Keratinocyte (primary cell): ENCODE measurements around the gene IPO13. TPM values are rescaled to one million over a fixed set of nuclear protein-coding genes. Genes with fewer than 3 reads are reported as not detected.

Experiments
- DNase-seq: peaks from one replicate; pipeline ENCODE4 v3.0.0-alpha.2; 2011; ENCODE audit warnings: low read depth, missing footprints, low spot score
- FAIRE-seq: peaks from 2 replicates; lab custom pipeline; 2011; peaks lifted over from hg19 to GRCh38; lab: Jason Lieb, UNC
- H2AFZ ChIP-seq: 2 replicates; pipeline ENCODE4 v1.6.0; 2012; ENCODE audit warnings: low read length, control low read depth, inconsistent platforms; ENCODE audit not compliant: control insufficient read depth
- H3K27ac ChIP-seq: 2 replicates; pipeline ENCODE4 v1.5.1; 2011; ENCODE audit warnings: low read length; ENCODE audit not compliant: control insufficient read depth, insufficient read depth
- H3K27me3 ChIP-seq: 3 replicates; pipeline ENCODE4 v1.6.0; 2011; ENCODE audit warnings: low read length; ENCODE audit not compliant: control insufficient read depth, insufficient read depth; ENCODE audit errors: extremely low read depth
- H3K36me3 ChIP-seq, 2 experiments: 2 replicates in 1 of 2; 3 replicates in 1 of 2; pipeline ENCODE4 v1.5.1; 2011; ENCODE audit warnings: low read length in 2 of 2, mild to moderate bottlenecking in 1 of 2; ENCODE audit not compliant: control insufficient read depth in 2 of 2, insufficient read depth in 2 of 2; ENCODE audit errors: extremely low read depth in 1 of 2
- H3K4me1 ChIP-seq: 3 replicates; pipeline ENCODE4 v1.5.1; 2011; ENCODE audit warnings: low read length; ENCODE audit not compliant: control insufficient read depth, insufficient read depth; ENCODE audit errors: extremely low read depth
- H3K4me2 ChIP-seq: 3 replicates; pipeline ENCODE4 v1.6.0; 2011; ENCODE audit warnings: low read depth, low read length; ENCODE audit not compliant: control insufficient read depth, insufficient read depth; ENCODE audit errors: extremely low read depth
- H3K4me3 ChIP-seq, 3 experiments: fragments of 200-600 bp in 1 of 3; sonication (generic) in 1 of 3; 2 replicates in 2 of 3; 3 replicates in 1 of 3; pipeline ENCODE4 v1.5.1; 2011 to 2016; ENCODE audit warnings: low read length in 3 of 3, mild to moderate bottlenecking in 3 of 3, control low read depth in 2 of 3, inconsistent platforms in 1 of 3, low read depth in 1 of 3, mixed read lengths in 1 of 3, mixed run types in 1 of 3, moderate library complexity in 1 of 3; ENCODE audit not compliant: control insufficient read depth in 2 of 3, insufficient read depth in 2 of 3; ENCODE audit errors: extremely low read depth in 1 of 3
- H3K79me2 ChIP-seq: 2 replicates; pipeline ENCODE4 v1.6.0; 2012; ENCODE audit warnings: low read length; ENCODE audit not compliant: control insufficient read depth, insufficient read depth
- H3K9ac ChIP-seq: 3 replicates; pipeline ENCODE4 v1.6.0; 2011; ENCODE audit warnings: low read length; ENCODE audit not compliant: control insufficient read depth, insufficient read depth; ENCODE audit errors: extremely low read depth
- H3K9me1 ChIP-seq: 3 replicates; pipeline ENCODE4 v1.6.0; 2011; ENCODE audit warnings: low read length; ENCODE audit not compliant: control insufficient read depth, insufficient read depth; ENCODE audit errors: extremely low read depth
- H3K9me3 ChIP-seq: 2 replicates; pipeline ENCODE4 v1.5.1; 2012; ENCODE audit warnings: low read depth, low read length; ENCODE audit not compliant: control insufficient read depth
- H4K20me1 ChIP-seq: 3 replicates; pipeline ENCODE4 v1.6.0; 2011; ENCODE audit warnings: low read length; ENCODE audit not compliant: control insufficient read depth, insufficient read depth; ENCODE audit errors: extremely low read depth
- CTCF ChIP-seq, 3 experiments: IDR thresholded peaks in 1 of 3; conservative IDR thresholded peaks in 1 of 3; optimal IDR thresholded peaks in 1 of 3; 2 replicates in 2 of 3; 3 replicates in 1 of 3; pipeline versions ENCODE3 to v1.5.1; 2011; ENCODE audit warnings: low read length in 3 of 3, mild to moderate bottlenecking in 3 of 3, moderate library complexity in 2 of 3, control low read depth in 1 of 3, inconsistent platforms in 1 of 3; ENCODE audit not compliant: insufficient read depth in 2 of 3; ENCODE audit errors: extremely low read depth in 1 of 3
- EZH2 ChIP-seq: IDR thresholded peaks from one replicate; pipeline ENCODE4 v1.6.1; 2012; ENCODE audit warnings: inconsistent platforms, mild to moderate bottlenecking, low read length, moderate library complexity
- dilution Hi-C: fragments of 300-500 bp; cut with MboI; formaldehyde crosslinking; loops from one replicate; pipeline ENCODE4 v1.7.0; 2020; ENCODE audit warnings: low sequenced_read_pairs; ENCODE audit not compliant: extremely low pct_ligation_motif_present
- polyA plus RNA-seq, 5 experiments: library from polyadenylated mRNA; depleted of rRNA in 3 of 5; stranded (reverse) in 3 of 5; stranded (forward) in 1 of 5; unstranded in 1 of 5; fragments of >200 nt; gene quantifications; 1 replicate in 1 of 5; 2 replicates in 3 of 5; 3 replicates in 1 of 5; pipeline versions ENCODE4 v1.2.1 to v1.2.3, GENCODE V29; 2011 to 2012; ENCODE audit warnings: missing spikeins in 2 of 5, low read depth in 1 of 5, low replicate concordance in 1 of 5

The IPO13 gene
- polyA plus RNA-seq, 1 donor (not counting 4 experiments of a cell fraction or from before 2014, with no cell fraction given): 20.7 TPM

- H3K27ac ChIP-seq: peak overlapping the region; percentile 83
Observed at GRCh38 chr1:43914576-43915525, 31.9 kb upstream of the IPO13 start.

GRCh38 chr1:43919906-43920305, 26.8 kb upstream of the IPO13 start:
- TF ChIP-seq CTCF (optimal IDR thresholded peaks at IDR 0.05 in 1 of 3, IDR thresholded peaks at IDR 0.05 in 1 of 3, conservative IDR thresholded peaks at IDR 0.05 in 1 of 3; ENCODE audit: extremely low read depth in 1 of 3, insufficient read depth in 2 of 3, low read length in 3 of 3) (no peak), EZH2 (no peak)
- H3K36me3 ChIP-seq: peaks cover 2 to 8% of the 10 kb centered on the region in 2 experiments
- DNase-seq (no peak), FAIRE-seq (no peak)
- H3K4me2 ChIP-seq: no peak overlapping the region
- H3K4me1 ChIP-seq: peaks cover 56% of the 10 kb centered on the region
- H4K20me1 ChIP-seq: no peaks in the 10 kb centered on the region
- no peaks in the 10 kb centered on the region for H3K9me3 ChIP-seq
- H3K9me1 ChIP-seq: no peaks in the 10 kb centered on the region
- peaks cover 11% of the 10 kb centered on the region for H3K79me2 ChIP-seq
- H3K4me3 ChIP-seq: no peak overlapping the region
- H2AFZ ChIP-seq: no peak overlapping the region
- dilution Hi-C loops: no loop called here
- H3K27ac ChIP-seq: no peak overlapping the region
- no peak overlapping the region for H3K9ac ChIP-seq
- H3K27me3 ChIP-seq: no peaks in the 10 kb centered on the region

More at GRCh38 chr1:43914576-43915525, 31.9 kb upstream of the IPO13 start:
- Histone ChIP-seq H2AFZ (no peak overlapping the region), H3K9ac (peak overlapping the region; percentile 72), H3K36me3 (peaks cover 0 to 5% of the 10 kb centered on the region in 2 experiments), H3K4me1 (peaks cover 56% of the 10 kb centered on the region), H3K9me1 (no peaks in the 10 kb centered on the region), H3K4me2 (peak overlapping the region; percentile 79), H3K27me3 (no peaks in the 10 kb centered on the region), H3K4me3 (peak overlapping the region; percentile 42 to 73 (median 65)), H4K20me1 (no peaks in the 10 kb centered on the region), H3K9me3 (no peaks in the 10 kb centered on the region), H3K79me2 (peaks cover 14% of the 10 kb centered on the region)
- TF ChIP-seq EZH2 (no peak), CTCF (optimal IDR thresholded peaks at IDR 0.05 in 1 of 3, IDR thresholded peaks at IDR 0.05 in 1 of 3, conservative IDR thresholded peaks at IDR 0.05 in 1 of 3; ENCODE audit: extremely low read depth in 1 of 3, insufficient read depth in 2 of 3, low read length in 3 of 3) (no peak)
- DNase-seq (peak; percentile 92), FAIRE-seq (peak; percentile 98)
- dilution Hi-C loops: no loop called here
